ENCODE results near the gene SLC39A13. TPM values are rescaled to one million over a fixed set of nuclear protein-coding genes. Genes with fewer than 3 reads are reported as not detected.

SLC39A13 gene
- total RNA-seq, 1 experiment from 2014 or later, result 32.5 TPM

- POLR2A ChIA-PET (ENCODE audit: unreplicated experiment), result no interaction called here
- Histone ChIP-seq H4K20me1 (ENCODE audit: low read length) (no peaks in the 10 kb centered on the region), H3K4me1 (ENCODE audit: insufficient read depth, low read length) (no peaks in the 10 kb centered on the region), H3K9me3 (ENCODE audit: low read length) (no peaks in the 10 kb centered on the region), H3K27me3 (ENCODE audit: low read length) (no peaks in the 10 kb centered on the region), H3K79me2 (ENCODE audit: low read length) (no peaks in the 10 kb centered on the region), H3F3A (ENCODE audit: low read length, unreplicated experiment) (no peaks in the 10 kb centered on the region), H3K27ac (ENCODE audit: low read length) (no peak overlapping the region), H3K4me3 (ENCODE audit: low read length) (no peak overlapping the region), H2AFZ (ENCODE audit: low read length) (no peak overlapping the region), H3K9me2 (replicated peaks; ENCODE audit: low read length) (no peaks in the 10 kb centered on the region), H3K4me2 (ENCODE audit: low read length) (no peak overlapping the region), H3K36me3 (ENCODE audit: low read depth, low read length) (no peaks in the 10 kb centered on the region), H3K9ac (ENCODE audit: low read length) (no peak overlapping the region)
- CTCF ChIA-PET, result no interaction called here
- TF ChIP-seq EZH2phosphoT487 (IDR thresholded peaks at IDR 0.05; ENCODE audit: borderline replicate concordance, low read length), result no peak
- no peak for TF ChIP-seq CTCF (conservative IDR thresholded peaks at IDR 0.05; ENCODE audit: low read depth, low read length)
- TF ChIP-seq EZH2 (IDR thresholded peaks at IDR 0.05; ENCODE audit: low read length, unreplicated experiment), result no peak
- no peak for DNase-seq
- no TSS peak for BruUV-seq (replicated peaks)
- no peak for ATAC-seq
- intact Hi-C loops (cut with micrococcal nuclease), result no loop called here
These were observed 33.0 kb downstream of the SLC39A13 start for GRCh38 chr11:47441421-47441820.

- Histone ChIP-seq H3K9ac (ENCODE audit: low read length) (no peak overlapping the region), H3K4me3 (ENCODE audit: low read length) (no peak overlapping the region), H3K27me3 (ENCODE audit: low read length) (no peaks in the 10 kb centered on the region), H3K9me2 (replicated peaks; ENCODE audit: low read length) (no peaks in the 10 kb centered on the region), H3K9me3 (ENCODE audit: low read length) (no peaks in the 10 kb centered on the region), H3K27ac (ENCODE audit: low read length) (no peak overlapping the region), H4K20me1 (ENCODE audit: low read length) (no peaks in the 10 kb centered on the region), H3F3A (ENCODE audit: low read length, unreplicated experiment) (no peaks in the 10 kb centered on the region), H3K36me3 (ENCODE audit: low read depth, low read length) (no peaks in the 10 kb centered on the region), H3K4me2 (ENCODE audit: low read length) (no peak overlapping the region), H3K4me1 (ENCODE audit: insufficient read depth, low read length) (no peaks in the 10 kb centered on the region), H3K79me2 (ENCODE audit: low read length) (no peaks in the 10 kb centered on the region), H2AFZ (ENCODE audit: low read length) (no peak overlapping the region)
- POLR2A ChIA-PET (ENCODE audit: unreplicated experiment), result no interaction called here
- BruUV-seq (replicated peaks), result no TSS peak
- no peak for ATAC-seq
- DNase-seq, result no peak
- CTCF ChIA-PET, result no interaction called here
- intact Hi-C loops (cut with micrococcal nuclease), result no loop called here
- TF ChIP-seq EZH2 (IDR thresholded peaks at IDR 0.05; ENCODE audit: low read length, unreplicated experiment) (no peak), CTCF (conservative IDR thresholded peaks at IDR 0.05; ENCODE audit: low read depth, low read length) (no peak), EZH2phosphoT487 (IDR thresholded peaks at IDR 0.05; ENCODE audit: borderline replicate concordance, low read length) (no peak)
These were observed 34.1 kb downstream of the SLC39A13 start for GRCh38 chr11:47442514-47442913.

GRCh38 chr11:47443028-47443700 is 34.8 kb downstream of the SLC39A13 start:
- no TSS peak for BruUV-seq (replicated peaks)
- Histone ChIP-seq H3K9me2 (replicated peaks; ENCODE audit: low read length) (no peaks in the 10 kb centered on the region), H3K4me2 (ENCODE audit: low read length) (no peak overlapping the region), H2AFZ (ENCODE audit: low read length) (no peak overlapping the region), H3K27ac (ENCODE audit: low read length) (no peak overlapping the region), H3K4me1 (ENCODE audit: insufficient read depth, low read length) (no peaks in the 10 kb centered on the region), H3K4me3 (ENCODE audit: low read length) (no peak overlapping the region), H3F3A (ENCODE audit: low read length, unreplicated experiment) (no peaks in the 10 kb centered on the region), H3K36me3 (ENCODE audit: low read depth, low read length) (no peaks in the 10 kb centered on the region), H3K9me3 (ENCODE audit: low read length) (no peaks in the 10 kb centered on the region), H3K79me2 (ENCODE audit: low read length) (no peaks in the 10 kb centered on the region), H4K20me1 (ENCODE audit: low read length) (no peaks in the 10 kb centered on the region), H3K9ac (ENCODE audit: low read length) (no peak overlapping the region), H3K27me3 (ENCODE audit: low read length) (no peaks in the 10 kb centered on the region)
- ATAC-seq (peak; percentile 51; the same call in 1 of the 2 replicates), DNase-seq (no peak)
- POLR2A ChIA-PET (ENCODE audit: unreplicated experiment), result interaction anchor here (0.6 kb wide), 1 partner anchor 1506 kb away, joined by 5 read pairs; no protein-coding TSS in a partner anchor
- intact Hi-C loops (cut with micrococcal nuclease), result no loop called here
- no peak for TF ChIP-seq CTCF (conservative IDR thresholded peaks at IDR 0.05; ENCODE audit: low read depth, low read length)
- TF ChIP-seq EZH2phosphoT487 (IDR thresholded peaks at IDR 0.05; ENCODE audit: borderline replicate concordance, low read length), result no peak
- TF ChIP-seq EZH2 (IDR thresholded peaks at IDR 0.05; ENCODE audit: low read length, unreplicated experiment), result no peak
- CTCF ChIA-PET, result no interaction called here
